HG03045 (cell line): ENCODE measurements around the gene PYGM.

Source experiments
- ATAC-seq: cut with Tn5 transposase; IDR thresholded peaks from one replicate; pipeline ENCODE4 v1.9.1; 2021; ENCODE audit warnings: mild to moderate bottlenecking, moderate library complexity; ENCODE audit not compliant: unreplicated experiment

PYGM gene

GRCh38 chr11:64739871-64740270, 19.9 kb downstream of the PYGM start:
- ATAC-seq = no peak

- no peak for ATAC-seq
Observed at GRCh38 chr11:64736654-64737053, 23.1 kb downstream of the PYGM start.

GRCh38 chr11:64735725-64736259, 24.0 kb downstream of the PYGM start:
- ATAC-seq = no peak

- no peak for ATAC-seq
Observed at GRCh38 chr11:64734811-64735724, 24.7 kb downstream of the PYGM start.

- no peak for ATAC-seq
Observed at GRCh38 chr11:64731601-64732000, 28.2 kb downstream of the PYGM start.

GRCh38 chr11:64729851-64730382, 29.9 kb downstream of the PYGM start:
- ATAC-seq = no peak

GRCh38 chr11:64728757-64729365, 30.9 kb downstream of the PYGM start:
- ATAC-seq = no peak

GRCh38 chr11:64726867-64727530, 32.8 kb downstream of the PYGM start:
- no peak for ATAC-seq

GRCh38 chr11:64726211-64726641, 33.5 kb downstream of the PYGM start:
- ATAC-seq = no peak

- ATAC-seq = no peak
Observed at GRCh38 chr11:64724863-64725532, 34.8 kb downstream of the PYGM start.

- no peak for ATAC-seq
Observed at GRCh38 chr11:64723907-64724862, 35.6 kb downstream of the PYGM start.

- ATAC-seq = peak; percentile 75
Observed at GRCh38 chr11:64723117-64723906, 36.5 kb downstream of the PYGM start, which contains the start of gene NRXN2. NRXN2 (minus strand) TSS chr11:64723197; CDS start chr11:64713699, 9,498 bp downstream.

GRCh38 chr11:64722141-64723065, 37.4 kb downstream of the PYGM start:
- ATAC-seq = no peak

- no peak for ATAC-seq
Observed at GRCh38 chr11:64721359-64721699, 38.4 kb downstream of the PYGM start.

- no peak for ATAC-seq
Observed at GRCh38 chr11:64720640-64721358, 39.0 kb downstream of the PYGM start.

GRCh38 chr11:64720167-64720566, 39.6 kb downstream of the PYGM start:
- ATAC-seq = no peak

GRCh38 chr11:64719406-64719805, 40.4 kb downstream of the PYGM start:
- ATAC-seq = no peak
